Left ventricle myocardium inferior (tissue), 1 donor: ENCODE data around the gene IFT43. TPM values are rescaled to one million over a fixed set of nuclear protein-coding genes. Genes with fewer than 3 reads are reported as not detected.

ENCODE experiments used
- DNase-seq: peaks from one replicate; pipeline ENCODE4 v3.0.0-alpha.2; 2020
- H3K27ac ChIP-seq: fragments of 200-600 bp; replicated peaks from 2 replicates; pipeline ENCODE4 v1.8.0; 2021
- H3K27me3 ChIP-seq: fragments of 200-600 bp; 2 replicates; pipeline ENCODE4 v1.8.0; 2021; ENCODE audit warnings: low read depth
- H3K36me3 ChIP-seq: fragments of 200-600 bp; 2 replicates; pipeline ENCODE4 v1.8.0; 2021
- H3K4me1 ChIP-seq: fragments of 200-600 bp; 2 replicates; pipeline ENCODE4 v1.8.0; 2021
- H3K4me3 ChIP-seq: fragments of 200-600 bp; 2 replicates; pipeline ENCODE4 v1.8.0; 2021; ENCODE audit warnings: mild to moderate bottlenecking, moderate library complexity
- H3K9me3 ChIP-seq: fragments of 200-600 bp; replicated peaks from 2 replicates; pipeline ENCODE4 v1.8.0; 2021
- intact Hi-C: fragments of 100-400 bp; cut with micrococcal nuclease; formaldehyde crosslinking; loops from one replicate; pipeline ENCODE4 v1.11.0; 2022
- total RNA-seq: library from RNA; stranded (reverse); fragmentation: NEBNext Ultra II Directional; extraction: Animal tissue kit (Norgen Biotek cat#: 25700); gene quantifications from one replicate; pipeline ENCODE4 v1.2.1, GENCODE V29; 2021
- TF ChIP-seq, protein P1 (sequence below): fragments of 200-600 bp; IDR thresholded peaks from 2 replicates; pipeline ENCODE4 v1.8.0; 2021; ENCODE audit warnings: antibody characterized with exemption, mild to moderate bottlenecking, borderline replicate concordance
- donor health status: DM: no; HTN: yes; CAD: no; lungs with severe emphysema.

The IFT43 gene
- total RNA-seq, 1 donor from 2014 or later: 29.8 TPM

DNA sequence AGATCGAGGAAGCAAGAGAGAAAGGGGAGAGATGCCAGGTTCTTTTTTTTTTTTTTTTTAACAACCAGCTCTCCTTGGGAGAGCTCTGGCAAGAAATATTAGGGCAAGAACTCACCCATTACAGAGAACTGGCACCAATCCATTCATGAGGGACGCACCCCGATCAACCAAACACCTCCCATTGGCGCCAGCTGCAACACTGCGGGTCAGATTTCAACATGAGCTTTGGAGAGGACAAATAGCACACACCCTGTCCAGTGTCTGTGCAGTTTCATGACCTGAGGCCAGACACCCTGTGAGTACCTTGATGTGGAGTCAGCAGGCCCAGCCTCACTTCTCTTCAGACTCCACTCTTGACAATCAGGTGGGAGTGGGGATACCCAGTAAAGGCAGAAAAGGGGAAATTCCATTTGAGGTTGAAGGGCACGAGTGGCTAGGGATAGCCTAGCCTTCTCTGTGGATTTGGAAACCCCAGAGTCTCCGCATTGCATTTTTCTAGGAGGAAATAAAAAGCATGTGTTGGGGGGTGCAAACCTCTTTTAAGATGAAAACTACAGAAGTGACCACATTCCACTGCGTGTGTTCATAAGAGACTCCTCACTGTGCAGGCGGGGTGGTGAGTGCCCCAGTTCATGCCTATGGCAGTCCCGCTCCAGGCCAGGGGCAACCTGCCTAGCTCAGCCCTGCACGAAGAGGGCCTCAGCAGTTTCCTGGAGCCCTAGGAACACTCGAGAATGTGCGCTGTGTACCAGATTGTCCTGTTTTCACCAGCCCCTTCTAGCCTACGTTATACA, 123.7 kb downstream of the IFT43 start:
- Histone ChIP-seq H3K4me1 (no peaks in the 10 kb centered on the region), H3K9me3 (no peaks in the 10 kb centered on the region), H3K27ac (no peak overlapping the region), H3K36me3 (no peaks in the 10 kb centered on the region), H3K4me3 (no peak overlapping the region), H3K27me3 (peaks cover 38% of the 10 kb centered on the region)
- TF ChIP-seq, protein P1, sequence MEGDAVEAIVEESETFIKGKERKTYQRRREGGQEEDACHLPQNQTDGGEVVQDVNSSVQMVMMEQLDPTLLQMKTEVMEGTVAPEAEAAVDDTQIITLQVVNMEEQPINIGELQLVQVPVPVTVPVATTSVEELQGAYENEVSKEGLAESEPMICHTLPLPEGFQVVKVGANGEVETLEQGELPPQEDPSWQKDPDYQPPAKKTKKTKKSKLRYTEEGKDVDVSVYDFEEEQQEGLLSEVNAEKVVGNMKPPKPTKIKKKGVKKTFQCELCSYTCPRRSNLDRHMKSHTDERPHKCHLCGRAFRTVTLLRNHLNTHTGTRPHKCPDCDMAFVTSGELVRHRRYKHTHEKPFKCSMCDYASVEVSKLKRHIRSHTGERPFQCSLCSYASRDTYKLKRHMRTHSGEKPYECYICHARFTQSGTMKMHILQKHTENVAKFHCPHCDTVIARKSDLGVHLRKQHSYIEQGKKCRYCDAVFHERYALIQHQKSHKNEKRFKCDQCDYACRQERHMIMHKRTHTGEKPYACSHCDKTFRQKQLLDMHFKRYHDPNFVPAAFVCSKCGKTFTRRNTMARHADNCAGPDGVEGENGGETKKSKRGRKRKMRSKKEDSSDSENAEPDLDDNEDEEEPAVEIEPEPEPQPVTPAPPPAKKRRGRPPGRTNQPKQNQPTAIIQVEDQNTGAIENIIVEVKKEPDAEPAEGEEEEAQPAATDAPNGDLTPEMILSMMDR: no peak
- no peak for DNase-seq
- intact Hi-C loops: no loop called here

DNA sequence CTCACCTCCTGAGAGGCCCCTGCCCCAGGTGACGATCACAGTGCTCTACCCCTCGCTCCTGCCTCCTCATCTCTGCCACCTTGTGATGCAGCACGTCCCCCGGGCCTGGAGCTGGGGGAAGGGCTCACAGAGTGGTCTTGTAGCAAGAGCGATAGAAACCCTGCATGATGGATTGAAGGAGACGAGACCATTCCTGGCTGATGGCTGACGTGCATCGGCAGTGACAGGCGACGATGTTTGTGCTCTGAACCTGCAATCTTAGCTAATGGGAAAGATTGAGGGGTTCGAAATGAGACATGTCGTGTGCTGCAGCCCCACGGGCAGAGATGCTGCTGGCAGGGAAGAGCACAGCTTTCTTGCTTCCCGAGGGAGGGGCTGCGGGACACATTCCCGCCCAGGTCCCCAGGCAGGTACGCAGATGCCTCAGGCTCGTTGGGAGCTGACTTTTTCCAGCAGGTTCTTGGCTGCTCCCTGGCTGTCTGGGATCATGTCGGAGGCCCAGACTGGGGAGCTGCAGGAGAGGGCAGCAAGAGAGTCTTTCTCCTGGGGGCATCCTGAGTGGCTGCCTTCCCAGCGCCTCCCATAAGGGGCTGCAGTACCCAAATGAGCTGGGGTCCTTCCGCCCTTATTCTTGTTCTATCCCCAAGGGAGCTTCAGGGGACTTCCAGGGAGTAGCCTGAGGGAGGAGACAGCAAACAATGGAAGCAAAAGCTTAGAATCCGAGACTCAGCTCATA, 127.5 kb downstream of the IFT43 start:
- no peak for DNase-seq
- TF ChIP-seq, protein P1: no peak
- intact Hi-C loops: no loop called here
- Histone ChIP-seq H3K36me3 (no peaks in the 10 kb centered on the region), H3K27ac (no peak overlapping the region), H3K27me3 (peaks cover 50% of the 10 kb centered on the region), H3K4me3 (no peak overlapping the region), H3K9me3 (no peaks in the 10 kb centered on the region), H3K4me1 (no peaks in the 10 kb centered on the region)

DNA sequence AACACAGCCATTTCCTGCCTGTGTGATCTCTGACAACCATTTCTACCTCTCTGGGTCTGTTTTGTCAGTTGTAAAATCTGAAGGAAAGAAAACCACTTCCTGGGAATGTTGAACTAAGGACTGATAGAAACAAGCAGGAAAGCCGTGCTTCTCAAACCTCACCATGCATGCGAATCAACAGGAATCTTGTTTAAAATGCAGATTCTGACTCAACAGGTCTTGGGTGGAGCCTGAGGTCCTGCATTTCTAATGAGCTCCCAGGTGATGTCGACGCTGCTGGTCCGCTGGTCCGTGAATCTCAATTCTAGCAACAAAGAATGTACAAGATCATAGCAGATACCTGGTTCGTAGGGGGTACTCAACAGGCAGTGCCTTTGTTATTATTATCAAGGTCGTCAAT, 128.1 kb downstream of the IFT43 start:
- DNase-seq: no peak
- H3K4me1 ChIP-seq: no peaks in the 10 kb centered on the region
- intact Hi-C loops: no loop called here
- no peak overlapping the region for H3K27ac ChIP-seq
- no peak overlapping the region for H3K4me3 ChIP-seq
- H3K36me3 ChIP-seq: no peaks in the 10 kb centered on the region
- peaks cover 50% of the 10 kb centered on the region for H3K27me3 ChIP-seq
- TF ChIP-seq, protein P1: no peak
- no peaks in the 10 kb centered on the region for H3K9me3 ChIP-seq

DNA sequence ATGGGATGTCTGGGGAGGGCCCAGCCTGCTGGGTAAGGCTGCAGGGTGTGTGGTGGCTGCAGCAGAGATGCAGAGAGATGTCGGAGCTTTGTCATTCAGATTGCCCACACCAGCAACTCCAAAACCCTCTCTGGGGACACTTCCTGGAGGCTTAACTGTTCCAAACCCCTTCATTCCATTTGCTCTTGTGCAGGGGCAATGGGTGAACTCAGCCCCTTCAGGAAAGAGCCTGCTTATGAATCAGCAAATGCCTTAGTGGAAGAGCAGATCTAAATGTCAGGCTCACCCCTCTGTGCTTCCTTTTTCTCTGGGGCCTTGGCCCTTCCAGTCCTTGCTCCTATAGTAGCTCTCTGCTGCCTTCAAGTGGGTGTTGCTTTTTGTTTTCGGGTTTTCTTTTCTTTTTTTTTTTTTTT, 129.5 kb downstream of the IFT43 start:
- no peaks in the 10 kb centered on the region for H3K36me3 ChIP-seq
- TF ChIP-seq, protein P1: no peak
- intact Hi-C loops: no loop called here
- H3K9me3 ChIP-seq: no peaks in the 10 kb centered on the region
- H3K4me1 ChIP-seq: no peaks in the 10 kb centered on the region
- peaks cover 50% of the 10 kb centered on the region for H3K27me3 ChIP-seq
- H3K4me3 ChIP-seq: no peak overlapping the region
- no peak for DNase-seq
- H3K27ac ChIP-seq: no peak overlapping the region

GRCh38 chr14:76117789-76118484, 132.4 kb downstream of the IFT43 start:
- Histone ChIP-seq H3K4me3 (no peak overlapping the region), H3K27me3 (peaks cover 35% of the 10 kb centered on the region), H3K4me1 (no peaks in the 10 kb centered on the region), H3K36me3 (no peaks in the 10 kb centered on the region), H3K9me3 (no peaks in the 10 kb centered on the region), H3K27ac (no peak overlapping the region)
- no peak for DNase-seq
- intact Hi-C loops: no loop called here
- TF ChIP-seq, protein P1: no peak
